Left ventricle myocardium superior (tissue), 1 donor: ENCODE results near the gene ZNF860. TPM values are rescaled to one million over a fixed set of nuclear protein-coding genes. Genes with fewer than 3 reads are reported as not detected.

Experiments
- ATAC-seq: fragments of 200-7000 bp; cut with Tn5 transposase; one replicate; pipeline ENCODE4 v1.9.1; 2020; ENCODE audit warnings: mild to moderate bottlenecking, moderate library complexity
- DNase-seq: peaks from one replicate; pipeline ENCODE4 v3.0.0-alpha.2; 2020
- intact Hi-C: fragments of 100-400 bp; cut with micrococcal nuclease; formaldehyde crosslinking; loops from one replicate; pipeline ENCODE4 v1.11.0; 2022
- long read RNA-seq: library from polyadenylated mRNA; unstranded; transcript quantifications from one replicate; pipeline ENCODE4 v2.0.0, GENCODE V29; 2021
- total RNA-seq: library from RNA; stranded (reverse); fragmentation: NEBNext Ultra II Directional; extraction: Animal tissue kit (Norgen Biotek cat#: 25700); gene quantifications from one replicate; pipeline ENCODE4 v1.2.1, GENCODE V29; 2021
- donor health status: DM: no; HTN: yes; CAD: no; lungs with severe emphysema.

The ZNF860 gene
- 0.17 TPM for total RNA-seq
- long read RNA-seq, partial matches to known transcripts, result 0 of 1 reads
- long read RNA-seq, other reads (novel, unspliced or antisense), result 0 of 1 reads

DNA sequence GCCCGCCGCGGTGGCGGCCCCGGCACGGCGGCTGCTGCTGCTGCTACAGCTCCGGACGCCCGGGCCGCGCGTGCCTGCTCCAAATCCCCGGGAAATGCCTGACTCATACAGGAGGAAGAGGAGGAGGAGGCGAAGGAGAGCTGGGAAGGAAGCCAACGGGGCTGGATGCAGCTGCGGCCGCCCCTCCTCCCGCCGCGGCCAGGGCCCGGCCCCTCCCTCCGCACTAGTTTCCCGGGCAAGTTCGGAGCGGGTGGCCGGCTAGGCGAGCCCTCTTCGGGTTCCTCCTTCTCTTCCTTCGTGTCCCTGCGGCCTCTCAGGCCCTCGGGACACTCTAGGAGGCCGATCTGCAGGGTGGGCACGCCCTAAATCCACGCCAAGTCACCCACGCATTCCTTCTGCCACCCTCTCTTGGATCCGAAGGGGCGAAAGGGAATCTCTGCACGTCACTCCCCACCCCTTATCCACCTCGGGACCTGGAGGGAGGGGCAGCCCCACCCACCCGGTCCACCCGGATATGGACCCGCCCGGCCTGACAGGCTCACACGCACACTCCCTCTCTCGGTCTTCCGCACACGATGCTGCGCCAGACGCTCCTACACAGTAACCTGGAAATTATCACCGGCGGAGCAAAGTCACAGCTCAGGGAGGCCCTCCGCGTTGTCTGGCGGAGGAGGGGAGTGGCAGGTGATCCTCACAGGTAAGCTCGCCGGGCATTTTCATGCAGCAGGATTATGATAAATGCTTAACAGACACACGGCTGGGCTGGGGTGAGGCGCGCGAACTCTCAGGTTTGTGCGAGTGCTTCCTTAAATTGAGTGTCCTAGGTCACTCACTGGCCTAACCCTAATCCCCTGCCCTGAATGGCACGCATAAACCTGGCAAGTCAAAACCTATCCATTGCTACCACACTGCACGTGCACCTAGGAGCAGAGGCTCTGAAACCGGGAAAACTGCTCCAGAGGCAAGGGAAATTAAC is at the start of gene ZNF860, which contains the start of gene OSBPL10:
Gene ZNF860, plus strand, starts transcription at position 545 of the 976 bp plus-strand sequence. CDS start 7,330 bp downstream, outside the sequence.
Gene OSBPL10, minus strand, starts transcription at position 57 of the 976 bp plus-strand sequence. CDS start 83 bp downstream, outside the sequence.
- ATAC-seq (peak; percentile 96), DNase-seq (peak; percentile 92)
- intact Hi-C loops, result no loop called here

DNA sequence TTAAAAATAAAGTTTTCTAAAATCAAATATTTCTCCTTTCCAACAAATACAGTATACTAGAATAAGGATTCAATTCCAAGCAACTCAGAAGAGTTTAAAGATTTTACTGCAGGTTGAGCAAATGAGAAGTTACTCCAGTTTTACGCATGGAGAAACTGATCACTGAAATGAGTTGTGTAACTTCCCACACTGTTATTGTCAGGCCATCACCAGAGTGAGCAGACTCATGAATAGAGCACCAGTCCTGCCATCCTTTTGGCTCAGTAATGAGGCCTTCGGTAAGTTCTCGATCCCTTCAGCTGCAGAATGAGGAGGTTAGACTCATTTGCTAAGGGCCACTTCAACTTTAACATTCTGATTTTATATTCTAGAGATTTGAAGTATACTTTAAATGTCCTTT is 48.6 kb upstream of the ZNF860 start:
- intact Hi-C loops, result no loop called here
- no peak for DNase-seq
- ATAC-seq, result no peak

DNA sequence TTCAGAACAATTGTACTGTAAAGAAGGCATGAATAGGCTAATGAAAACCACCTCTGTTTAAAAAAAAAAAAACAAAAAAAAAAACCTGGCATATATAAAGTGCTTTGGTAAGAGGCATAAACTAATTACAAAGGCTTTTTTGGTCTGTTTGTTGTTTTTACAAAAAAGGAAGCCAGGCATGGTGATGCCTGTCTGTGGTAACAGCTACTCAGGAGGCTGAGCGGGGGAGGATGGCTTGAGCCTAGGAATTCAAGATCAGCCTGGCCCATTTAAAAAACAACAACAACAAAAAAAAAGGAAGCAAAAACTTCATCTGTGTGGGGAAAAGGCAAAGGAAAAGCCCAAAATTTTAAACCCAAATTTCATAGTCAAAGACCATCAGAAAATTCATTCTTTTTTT is 47.5 kb upstream of the ZNF860 start:
- ATAC-seq (no peak), DNase-seq (no peak)
- intact Hi-C loops, result no loop called here

DNA sequence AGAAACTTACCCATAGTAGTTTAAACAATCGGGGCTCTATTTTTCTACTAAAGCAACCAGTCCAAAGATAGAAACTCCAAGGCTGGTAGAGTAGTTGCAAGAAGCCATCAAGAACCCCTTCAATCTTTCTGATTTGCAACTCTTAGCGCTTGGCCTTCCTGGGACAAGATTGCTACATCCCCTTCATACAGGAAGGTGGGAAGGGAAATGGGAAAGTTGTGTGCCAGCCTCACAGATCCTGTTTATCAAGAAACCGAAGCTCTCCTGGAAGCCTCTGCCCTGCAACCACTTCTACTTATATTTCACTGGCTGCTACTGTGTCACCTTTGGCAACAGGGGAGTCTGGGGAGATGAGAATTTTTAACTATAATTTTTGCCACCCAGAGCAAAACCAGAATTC is 46.7 kb upstream of the ZNF860 start:
- DNase-seq, result no peak
- no peak for ATAC-seq
- intact Hi-C loops, result no loop called here

DNA sequence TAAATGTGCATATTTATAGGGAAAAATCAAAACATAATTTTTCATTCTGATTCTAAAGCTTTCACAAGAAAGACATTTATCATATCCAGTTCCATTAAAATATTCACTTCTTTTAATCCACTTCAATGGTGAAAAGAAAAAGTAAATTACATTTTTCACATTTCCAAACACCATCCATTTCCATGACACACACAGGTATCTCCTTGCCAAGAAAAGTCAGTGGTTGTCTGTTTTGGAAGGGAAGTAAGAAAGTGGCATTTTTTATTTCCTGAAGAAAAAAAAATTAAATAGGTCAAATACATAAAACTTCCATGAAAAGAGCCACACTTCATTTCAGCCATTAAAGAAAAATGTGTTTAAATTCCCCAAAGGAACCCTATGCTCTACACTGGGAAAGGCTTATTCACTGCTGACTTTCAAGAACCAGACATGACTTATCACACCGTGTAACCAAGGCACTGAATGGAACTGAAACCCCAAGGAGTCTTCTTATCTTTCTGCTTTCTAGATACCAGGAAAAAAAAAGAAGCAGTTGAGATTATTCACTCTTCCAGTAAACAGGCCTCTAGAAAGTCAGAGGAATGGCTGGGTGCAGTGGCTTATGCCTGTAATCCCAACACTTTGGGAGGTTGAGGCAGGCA is 45.0 kb upstream of the ZNF860 start:
- intact Hi-C loops, result no loop called here
- DNase-seq, result no peak
- ATAC-seq, result peak; percentile 39

DNA sequence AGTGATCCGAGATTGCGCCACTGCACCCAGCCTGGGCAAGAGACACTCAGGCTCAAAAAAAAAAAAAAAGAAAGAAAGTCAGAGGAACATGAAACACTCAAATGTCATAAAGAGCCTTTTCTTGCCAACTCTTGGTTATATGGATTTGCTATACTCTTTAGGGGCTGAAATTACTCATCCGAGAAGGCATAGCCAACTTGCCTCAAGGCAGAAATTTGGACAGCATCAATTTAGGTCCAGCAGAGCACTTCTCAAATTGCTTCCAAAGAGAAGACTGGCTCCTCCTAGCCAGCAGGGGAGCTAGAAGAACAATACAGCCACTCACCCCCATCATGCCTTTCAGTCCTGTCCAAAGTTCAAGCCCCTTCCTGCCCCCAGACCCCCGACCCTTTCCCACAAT is 44.3 kb upstream of the ZNF860 start:
- intact Hi-C loops, result no loop called here
- DNase-seq (no peak), ATAC-seq (no peak)

DNA sequence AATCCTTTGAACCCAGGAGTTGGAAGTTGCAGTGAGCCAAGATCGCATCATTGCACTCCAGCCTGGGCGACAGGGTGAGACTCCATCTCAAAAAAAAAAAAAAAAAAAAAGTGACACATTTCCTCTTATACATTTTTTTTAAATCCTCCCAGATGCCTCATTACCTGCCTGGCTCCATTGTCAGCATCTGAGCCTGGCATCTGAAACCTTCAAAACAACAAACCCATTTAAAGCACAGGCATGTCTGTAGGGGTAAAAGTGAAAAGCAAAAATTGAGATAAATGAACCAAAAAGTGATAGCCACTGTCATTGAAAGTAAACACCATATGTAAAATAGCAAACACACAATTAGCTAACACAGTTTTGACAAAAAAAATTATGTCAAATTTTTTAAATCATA is 39.1 kb upstream of the ZNF860 start:
- intact Hi-C loops, result no loop called here
- DNase-seq (no peak), ATAC-seq (no peak)

DNA sequence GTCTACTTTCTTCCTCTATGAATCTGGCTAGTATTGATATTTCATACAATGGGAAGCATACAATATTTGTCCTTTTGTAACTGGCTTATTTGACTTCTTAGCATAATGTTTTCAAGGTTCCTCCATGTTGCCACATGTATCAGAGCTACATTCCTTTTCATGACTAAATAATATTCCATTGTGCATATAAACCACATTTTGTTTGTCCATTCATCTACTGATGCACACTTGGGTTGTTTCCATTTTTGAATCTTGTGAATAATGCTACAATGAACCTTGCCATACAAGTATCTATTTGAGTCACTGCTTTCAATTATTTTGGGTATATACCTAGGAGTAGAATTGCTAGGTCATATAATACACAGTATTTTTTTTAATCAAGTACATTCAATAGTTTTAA is 38.5 kb upstream of the ZNF860 start:
- no peak for DNase-seq
- intact Hi-C loops, result no loop called here
- ATAC-seq, result no peak

DNA sequence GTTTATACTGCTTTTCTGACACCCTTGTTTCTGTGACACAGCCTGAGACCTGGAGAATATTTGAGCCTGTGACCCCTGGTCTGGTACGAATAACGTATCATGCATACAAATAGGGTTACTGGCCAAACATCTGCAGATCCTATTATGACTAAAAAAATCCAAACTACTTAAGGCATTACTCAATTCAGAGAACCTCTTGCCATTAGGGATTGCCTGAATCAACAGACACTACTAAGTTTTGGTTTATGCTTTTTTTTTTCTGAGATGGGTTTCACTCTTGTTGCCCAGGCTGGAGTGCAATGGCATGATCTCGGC is 35.9 kb upstream of the ZNF860 start:
- DNase-seq, result no peak
- intact Hi-C loops, result no loop called here

DNA sequence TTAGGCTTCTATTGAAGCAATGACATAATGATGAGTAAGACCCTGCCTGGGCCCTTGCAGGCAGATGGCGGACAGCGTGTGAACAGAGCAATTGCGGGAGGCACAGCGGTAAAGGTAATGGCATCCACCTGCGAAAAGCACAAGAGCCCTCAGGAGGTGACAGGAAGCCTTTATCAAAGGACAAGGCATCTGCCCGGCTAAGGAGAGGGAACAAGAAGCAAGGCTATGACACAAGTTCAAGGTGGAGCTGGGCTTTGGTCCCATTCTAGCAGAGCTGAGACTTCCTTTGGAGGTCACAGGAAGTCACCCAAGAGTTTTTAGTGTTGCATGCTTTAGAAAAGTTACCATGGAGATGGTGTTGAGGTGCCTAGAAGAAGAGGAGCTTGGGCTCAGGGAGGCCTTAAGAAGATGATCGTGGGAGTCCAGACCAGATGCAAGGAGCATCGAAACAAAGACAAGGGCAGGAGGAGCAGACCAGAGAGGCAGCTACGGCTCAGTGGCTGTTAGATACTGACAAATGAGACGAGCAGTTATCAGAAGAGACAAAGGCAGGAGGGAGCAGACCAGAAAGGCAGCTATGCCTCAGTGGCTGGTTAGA is 35.0 kb upstream of the ZNF860 start:
- ATAC-seq (peak; percentile 31), DNase-seq (no peak)
- intact Hi-C loops, result no loop called here

More for the DNA sequence above, 35.9 kb upstream of the ZNF860 start:
- peak; percentile 79 for ATAC-seq

DNA sequence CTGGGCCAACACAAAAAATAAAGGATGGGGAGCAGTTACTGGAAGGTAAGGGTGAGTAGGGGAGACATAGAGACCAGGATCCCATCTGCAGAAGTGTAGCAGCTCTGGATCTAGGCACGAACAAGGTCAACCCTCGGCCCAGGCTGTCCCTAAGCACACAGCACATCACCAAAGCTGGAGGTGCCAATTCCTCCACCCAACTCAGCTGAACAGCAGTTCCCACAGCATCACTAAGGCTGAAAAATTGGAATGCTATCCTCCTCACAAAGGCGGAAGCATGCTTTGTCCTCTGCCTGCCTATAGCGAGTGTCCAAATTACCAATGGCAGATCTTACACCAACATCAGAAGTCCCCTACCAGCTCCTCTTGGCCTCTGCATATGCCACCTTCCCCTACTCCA is 34.4 kb upstream of the ZNF860 start:
- DNase-seq, result no peak
- peak; percentile 36 for ATAC-seq
- intact Hi-C loops, result no loop called here

DNA sequence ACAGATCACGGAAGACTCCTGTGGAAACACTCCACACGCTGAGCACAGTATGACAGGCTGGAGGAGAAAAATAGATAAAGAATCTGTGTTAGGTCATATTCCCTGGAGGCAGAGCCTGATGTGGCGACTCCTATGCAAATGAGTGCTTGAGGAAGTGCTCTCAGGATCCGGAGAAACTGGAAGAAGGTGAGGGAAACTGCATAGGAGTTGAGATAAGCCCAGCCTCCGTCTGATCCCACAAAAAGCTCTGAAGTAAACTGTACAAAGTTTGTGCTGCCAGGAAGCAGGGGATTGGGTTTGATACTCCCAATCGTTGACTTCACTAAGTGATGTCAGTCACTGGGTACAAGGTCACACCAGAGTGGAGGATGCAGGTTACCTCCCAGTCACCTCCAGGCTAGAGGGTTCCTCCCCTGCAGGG is 33.9 kb upstream of the ZNF860 start:
- no peak for ATAC-seq
- intact Hi-C loops, result no loop called here
- DNase-seq, result no peak

DNA sequence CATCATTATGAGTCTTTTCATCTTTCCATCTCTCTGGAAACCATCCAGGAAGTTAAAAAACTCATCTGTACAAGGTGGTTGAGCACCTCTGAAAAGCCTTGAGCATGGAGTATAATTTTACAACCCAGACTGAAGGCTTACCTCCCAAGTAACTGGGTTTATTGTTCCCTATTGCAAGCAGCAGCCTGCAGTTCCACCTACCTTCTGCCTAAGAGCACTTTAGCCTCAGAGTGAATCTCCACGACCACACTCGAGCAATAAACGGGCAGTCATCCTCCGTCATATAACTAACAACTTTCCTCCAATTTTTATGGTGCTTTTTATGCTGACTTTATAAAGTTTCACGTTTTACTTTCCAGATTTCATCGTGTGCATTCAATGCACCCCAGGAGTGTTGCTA is 33.3 kb upstream of the ZNF860 start:
- DNase-seq, result no peak
- no peak for ATAC-seq
- intact Hi-C loops, result no loop called here

DNA sequence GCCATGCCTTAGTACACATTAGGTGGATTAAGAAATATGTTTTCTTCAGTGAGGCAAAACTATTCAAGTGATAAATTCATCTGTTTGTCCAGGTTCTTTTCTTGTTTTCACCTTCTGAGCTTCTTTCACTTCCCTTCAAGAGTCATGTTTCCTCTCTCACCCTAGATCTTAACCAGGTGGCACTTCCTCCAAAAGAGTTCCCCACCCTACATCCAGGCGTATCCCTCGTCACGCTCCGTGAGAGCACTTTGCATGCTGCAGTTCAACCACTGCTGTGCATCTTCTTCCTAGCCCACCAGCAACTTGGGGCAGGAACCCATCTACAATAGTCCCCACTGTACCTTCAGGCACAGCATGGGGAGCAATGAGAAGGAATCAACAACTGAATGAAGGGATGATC is 29.3 kb upstream of the ZNF860 start:
- ATAC-seq, result no peak

DNA sequence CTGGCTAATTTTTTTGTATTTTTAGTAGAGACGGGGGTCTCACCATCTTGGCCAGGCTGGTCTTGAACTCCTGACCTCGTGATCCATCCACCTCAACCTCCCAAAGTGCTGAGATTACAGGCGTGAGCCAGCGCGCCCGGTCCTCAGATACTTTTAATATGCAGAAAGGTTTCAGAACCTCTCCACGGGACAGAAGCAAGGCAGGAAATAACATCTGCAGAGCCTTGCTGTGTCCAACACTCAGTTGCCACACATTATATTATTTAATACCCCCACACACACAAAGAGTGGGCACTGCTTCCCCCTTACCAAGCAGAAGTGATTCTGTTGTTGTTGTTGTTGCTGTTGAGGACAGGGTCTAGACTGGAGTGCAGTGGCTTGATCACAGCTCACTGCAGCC is 28.5 kb upstream of the ZNF860 start:
- no peak for DNase-seq
- intact Hi-C loops, result no loop called here
- no peak for ATAC-seq

More for the DNA sequence above, 29.3 kb upstream of the ZNF860 start:
- no peak for DNase-seq
- intact Hi-C loops, result no loop called here

DNA sequence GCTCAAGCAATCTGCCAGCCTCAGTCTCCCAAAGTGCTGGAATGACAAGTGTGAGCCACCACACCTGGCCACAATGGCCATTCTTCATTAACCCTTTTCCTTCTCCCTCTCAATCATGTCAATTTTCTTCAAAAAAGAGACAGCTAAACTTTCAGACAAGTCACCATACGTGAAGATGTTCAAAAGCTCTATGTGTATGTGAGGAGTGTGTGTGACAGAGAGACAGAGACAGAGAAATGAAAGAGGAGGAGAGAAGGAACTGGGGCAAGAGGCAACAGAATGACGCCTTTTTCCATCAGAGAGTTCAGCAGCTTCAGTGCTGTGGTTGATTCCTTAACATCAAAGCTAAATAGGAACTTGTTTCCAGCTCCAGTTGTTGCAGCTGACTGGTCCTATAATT is 27.9 kb upstream of the ZNF860 start:
- DNase-seq (no peak), ATAC-seq (no peak)
- intact Hi-C loops, result no loop called here

DNA sequence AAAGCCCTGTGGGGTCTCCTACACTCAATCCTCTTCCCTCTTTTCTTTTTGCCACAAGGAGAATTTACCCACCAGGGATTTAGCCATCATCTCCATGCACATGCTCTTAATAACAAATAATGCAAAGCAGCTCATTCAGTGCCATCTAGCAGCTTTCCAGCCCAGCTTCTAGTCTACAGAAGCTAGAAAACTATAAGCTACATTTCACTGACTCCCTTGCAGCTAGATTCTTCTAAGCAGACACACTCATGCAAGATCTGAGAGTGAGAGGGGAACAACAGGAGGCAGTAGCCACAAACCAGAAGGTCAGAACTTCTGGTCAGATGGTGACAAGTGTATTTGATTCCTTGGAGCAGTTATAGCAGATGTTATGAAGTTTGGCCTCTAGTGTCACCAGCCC is 26.0 kb upstream of the ZNF860 start:
- no peak for DNase-seq
- ATAC-seq, result no peak
- intact Hi-C loops, result no loop called here

DNA sequence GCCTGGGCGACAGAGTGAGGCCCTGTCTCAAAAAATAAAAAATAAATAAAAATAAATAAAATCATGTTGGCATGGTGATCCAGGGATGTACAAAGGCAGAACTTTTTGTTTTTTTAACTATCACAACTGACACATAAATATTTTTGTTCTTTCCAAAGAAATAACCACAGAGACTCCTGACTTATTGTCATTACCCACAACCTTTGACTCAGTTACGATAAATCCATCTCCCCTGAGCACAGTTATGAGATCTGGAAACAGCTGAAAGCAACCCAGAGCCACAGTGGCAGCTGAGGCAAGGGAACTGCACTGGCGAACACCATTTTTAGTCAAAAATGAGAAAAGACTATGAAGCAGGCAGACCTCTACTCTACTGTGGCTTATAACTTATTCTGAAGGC is 24.4 kb upstream of the ZNF860 start:
- no peak for ATAC-seq

DNA sequence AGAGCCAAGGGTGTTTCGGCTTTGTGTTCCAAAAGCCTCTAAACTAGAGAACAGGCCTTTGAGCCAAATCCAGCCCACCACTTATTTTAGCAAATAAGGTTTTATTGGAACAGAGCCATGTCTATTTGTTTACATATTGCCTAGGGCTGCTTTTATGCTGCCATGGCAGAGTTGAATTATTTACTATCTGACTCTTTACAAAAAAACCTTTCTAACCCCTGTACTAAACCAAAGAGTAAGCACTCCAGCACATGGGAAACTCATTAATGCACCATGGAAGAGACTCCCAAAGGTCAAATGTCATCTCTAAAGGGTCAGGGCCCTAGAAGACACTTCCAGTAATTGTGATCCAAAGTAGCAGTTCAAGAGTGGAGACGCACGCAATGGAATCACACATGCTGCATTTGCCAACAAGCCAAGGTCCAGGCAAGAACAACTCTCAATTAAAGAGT is 22.8 kb upstream of the ZNF860 start:
- intact Hi-C loops, result no loop called here
- ATAC-seq (peak; percentile 76), DNase-seq (no peak)

More for the DNA sequence above, 24.4 kb upstream of the ZNF860 start:
- DNase-seq, result no peak
- intact Hi-C loops, result no loop called here

DNA sequence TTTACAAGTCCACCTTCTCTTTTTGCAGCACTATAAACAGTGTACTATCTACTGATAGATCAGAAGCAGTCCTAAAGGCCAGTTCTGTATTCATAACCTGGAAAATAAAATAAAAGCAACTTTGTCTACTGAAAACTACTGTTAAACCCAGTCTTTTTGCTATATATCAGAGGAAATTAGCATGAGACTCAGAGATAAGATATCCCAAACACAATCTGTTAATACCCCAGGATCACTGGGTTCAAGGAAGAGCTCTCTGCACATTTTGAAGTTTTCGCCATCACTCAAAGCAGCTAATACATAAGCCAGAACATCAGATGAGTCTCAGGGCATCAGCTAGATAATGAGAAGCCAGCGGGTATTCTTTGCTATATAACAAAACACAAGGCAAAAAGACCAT is 22.3 kb upstream of the ZNF860 start:
- intact Hi-C loops, result no loop called here
- DNase-seq (no peak), ATAC-seq (no peak)
